Spleen (tissue), 11 donors: ENCODE data around the gene CD38. TPM values are rescaled to one million over a fixed set of nuclear protein-coding genes. Genes with fewer than 3 reads are reported as not detected.

ENCODE experiments used
- DNase-seq: peaks from one replicate; pipeline ENCODE4 v3.0.0-alpha.2; 2020
- H3K27ac ChIP-seq, 8 donors: fragments of 200-600 bp; sonication (generic) in 7 of 8; 1 replicate in 4 of 8; 2 replicates in 4 of 8; pipeline versions ENCODE4 v1.5.0 to v1.8.0; 2016 to 2021; ENCODE audit warnings: inconsistent platforms in 4 of 8, mild to moderate bottlenecking in 4 of 8, moderate library complexity in 1 of 8
- H3K27me3 ChIP-seq, 7 donors: fragments of 200-600 bp; sonication (generic) in 6 of 7; replicated peaks in 1 of 7; 1 replicate in 4 of 7; 2 replicates in 3 of 7; pipeline versions ENCODE4 v1.5.0 to v1.8.0; 2016 to 2021; ENCODE audit warnings: inconsistent platforms in 3 of 7, mild to moderate bottlenecking in 1 of 7
- H3K36me3 ChIP-seq, 6 donors: fragments of 200-600 bp; sonication (generic) in 5 of 6; 1 replicate in 4 of 6; 2 replicates in 2 of 6; pipeline versions ENCODE4 v1.5.0 to v1.8.0; 2016 to 2021; ENCODE audit warnings: inconsistent platforms in 2 of 6
- H3K4me1 ChIP-seq, 6 donors: fragments of 200-600 bp; sonication (generic) in 5 of 6; 1 replicate in 3 of 6; 2 replicates in 3 of 6; pipeline versions ENCODE4 v1.5.0 to v1.8.0; 2016 to 2021; ENCODE audit warnings: inconsistent platforms in 3 of 6
- H3K4me3 ChIP-seq, 8 donors: fragments of 200-600 bp; sonication (generic) in 7 of 8; 1 replicate in 4 of 8; 2 replicates in 4 of 8; pipeline versions ENCODE4 v1.5.0 to v1.8.0; 2016 to 2021; ENCODE audit warnings: inconsistent platforms in 4 of 8, mild to moderate bottlenecking in 4 of 8, moderate library complexity in 2 of 8
- H3K9me3 ChIP-seq, 8 donors: fragments of 200-600 bp; sonication (generic) in 7 of 8; 1 replicate in 4 of 8; 2 replicates in 4 of 8; pipeline versions ENCODE4 v1.5.0 to v1.8.0; 2016 to 2021; ENCODE audit warnings: inconsistent platforms in 4 of 8
- CTCF ChIP-seq, 11 experiments: fragments of 200-600 bp in 7 of 11; fragments of 450-650 bp in 4 of 11; sonication (generic) in 4 of 11; IDR thresholded peaks in 8 of 11; conservative IDR thresholded peaks in 3 of 11; 1 replicate in 7 of 11; 2 replicates in 4 of 11; pipeline versions ENCODE4 v1.4.0 to v1.8.0; 2016 to 2021; ENCODE audit warnings: antibody characterized with exemption in 11 of 11, inconsistent platforms in 4 of 11, mild to moderate bottlenecking in 1 of 11
- POLR2A ChIP-seq, 3 donors: fragments of 450-650 bp; IDR thresholded peaks; one replicate each; pipeline ENCODE4 v1.5.1; 2017; ENCODE audit warnings: antibody characterized with exemption in 3 of 3, mild to moderate bottlenecking in 1 of 3
- POLR2AphosphoS5 ChIP-seq, 3 donors: sonication (generic); formaldehyde crosslinking; IDR thresholded peaks; one replicate each; pipeline ENCODE4 v1.5.1; 2017; ENCODE audit warnings: antibody characterized with exemption in 3 of 3
- WGBS, 5 donors: extraction: QIAGEN DNeasy Blood & Tissue Kit in 3 of 5; methylation state at CpG; one replicate each; pipeline versions ENCODE4 v1.1.5 to v1.1.7; 2013 to 2018; 5-methylcytosine and 5-hydroxymethylcytosine counted together
- intact Hi-C: fragments of 100-400 bp; cut with DNase I; formaldehyde crosslinking; loops from one replicate; pipeline ENCODE4 v1.15.0; 2023; ENCODE audit warnings: low total_unique reads
- polyA plus RNA-seq, 3 donors: library from polyadenylated mRNA; stranded (reverse); fragments of 200-250 nt; gene quantifications; one replicate each; pipeline ENCODE4 v1.2.1, GENCODE V29; 2013
- total RNA-seq, 7 donors: library from RNA; depleted of rRNA in 3 of 7; stranded (reverse); fragments of >200 nt in 3 of 7; fragmentation: NEBNext Ultra II Directional in 4 of 7; extraction: Animal tissue kit (Norgen Biotek cat#: 25700) in 4 of 7; gene quantifications; one replicate each; pipeline versions ENCODE4 v1.1.0 to v1.2.1, GENCODE V29; 2016 to 2021
- donor health status: healthy with polysubstance abuse.
- donor health status: DM: no; HTN: no; CAD: no; lungs with moderate emphysema.
- donor health status: DM: no; HTN: no; CAD: no.
- donor health status: Bipolar disorder and iron deficiency.
- donor health status: healthy.
- donor health status: DM: no; HTN: no; CAD: no.
- donor health status: DM: yes; HTN: yes; CAD: no.

The CD38 gene
- total and polyA plus RNA-seq, 10 donors = 4.9 to 92.9 (median 54.4) TPM

- TF ChIP-seq CTCF (IDR thresholded peaks at IDR 0.05 in 8 of 11, conservative IDR thresholded peaks at IDR 0.05 in 3 of 11) (no peak), POLR2AphosphoS5 (IDR thresholded peaks at IDR 0.05) (no peak), POLR2A (IDR thresholded peaks at IDR 0.05) (no peak)
- no peaks in the 10 kb centered on the region for H3K36me3 ChIP-seq
- H3K27ac ChIP-seq = no peak overlapping the region
- H3K4me3 ChIP-seq = no peak overlapping the region
- intact Hi-C loops = no loop called here
- DNase-seq = no peak
- H3K27me3 ChIP-seq = no peaks in the 10 kb centered on the region
- WGBS, 5 donors = 37 to 52% (median 49%) methylated on average over 4 of the region's 4 CpGs
- H3K9me3 ChIP-seq = no peaks in the 10 kb centered on the region
- peaks cover 0 to 7% (median 0%) of the 10 kb centered on the region in 6 donors for H3K4me1 ChIP-seq
Observed at GRCh38 chr4:15891312-15891711, 113.2 kb downstream of the CD38 start.

GRCh38 chr4:15893962-15894361, 115.8 kb downstream of the CD38 start:
- peaks cover 0 to 7% (median 0%) of the 10 kb centered on the region in 6 donors for H3K4me1 ChIP-seq
- no peak overlapping the region for H3K27ac ChIP-seq
- WGBS, 5 donors = 85 to 98% (median 88%) methylated on average over 4 of the region's 4 CpGs
- no peak overlapping the region for H3K4me3 ChIP-seq
- no peak for DNase-seq
- peaks cover 0 to 4% (median 0%) of the 10 kb centered on the region in 7 donors for H3K27me3 ChIP-seq
- intact Hi-C loops = no loop called here
- TF ChIP-seq CTCF (IDR thresholded peaks at IDR 0.05 in 8 of 11, conservative IDR thresholded peaks at IDR 0.05 in 3 of 11) (no peak), POLR2A (IDR thresholded peaks at IDR 0.05) (no peak), POLR2AphosphoS5 (IDR thresholded peaks at IDR 0.05) (no peak)
- H3K36me3 ChIP-seq = no peaks in the 10 kb centered on the region
- no peaks in the 10 kb centered on the region for H3K9me3 ChIP-seq

- no peak for DNase-seq
- TF ChIP-seq POLR2AphosphoS5 (IDR thresholded peaks at IDR 0.05) = no peak
- TF ChIP-seq CTCF (IDR thresholded peaks at IDR 0.05 in 8 of 11, conservative IDR thresholded peaks at IDR 0.05 in 3 of 11) = no peak
- no peak for TF ChIP-seq POLR2A (IDR thresholded peaks at IDR 0.05)
- peaks cover 0 to 4% (median 0%) of the 10 kb centered on the region in 7 donors for H3K27me3 ChIP-seq
- no peak overlapping the region for H3K27ac ChIP-seq
- peaks cover 0 to 7% (median 0%) of the 10 kb centered on the region in 6 donors for H3K4me1 ChIP-seq
- no peaks in the 10 kb centered on the region for H3K9me3 ChIP-seq
- H3K4me3 ChIP-seq = no peak overlapping the region
- 85 to 98% (median 91%) methylated on average over 1 of the region's 1 CpG for WGBS, 5 donors
- intact Hi-C loops = no loop called here
- no peaks in the 10 kb centered on the region for H3K36me3 ChIP-seq
Observed at GRCh38 chr4:15894393-15894792, 116.3 kb downstream of the CD38 start.

GRCh38 chr4:15894921-15895916, 117.1 kb downstream of the CD38 start:
- Histone ChIP-seq H3K9me3 (no peaks in the 10 kb centered on the region), H3K4me1 (peaks cover 0 to 7% (median 0%) of the 10 kb centered on the region in 6 donors), H3K27me3 (peaks cover 0 to 4% (median 0%) of the 10 kb centered on the region in 7 donors), H3K27ac (no peak overlapping the region), H3K4me3 (no peak overlapping the region), H3K36me3 (no peaks in the 10 kb centered on the region)
- no peak for TF ChIP-seq CTCF (IDR thresholded peaks at IDR 0.05 in 8 of 11, conservative IDR thresholded peaks at IDR 0.05 in 3 of 11)
- no peak for TF ChIP-seq POLR2A (IDR thresholded peaks at IDR 0.05)
- TF ChIP-seq POLR2AphosphoS5 (IDR thresholded peaks at IDR 0.05) = no peak
- WGBS, 5 donors = 74 to 89% (median 79%) methylated on average over 4 of the region's 4 CpGs
- intact Hi-C loops = no loop called here
- no peak for DNase-seq
